Naive thymus-derived CD8-positive, alpha-beta T cell (primary cell): ENCODE measurements around the gene CCDC89. TPM values are rescaled to one million over a fixed set of nuclear protein-coding genes. Genes with fewer than 3 reads are reported as not detected.

Experiments
- ATAC-seq, 2 donors: fragments of 150-1000 bp; cut with Tn5 transposase in 1 of 2; sonication (Bioruptor Pico), chemical (Tn5 transposase) in 1 of 2; 1 replicate in 1 of 2; 2 replicates in 1 of 2; pipeline ENCODE4 v1.10.0; 2021; ENCODE audit warnings: mild to moderate bottlenecking in 2 of 2, moderate library complexity in 2 of 2
- POLR2A ChIA-PET: fragments of 350-600 bp; sonication (Branson Sonifier 250); formaldehyde crosslinking; loops from one replicate; lab custom pipeline; 2021; ENCODE audit warnings: antibody characterized with exemption; lab: Charles Lee
- DNase-seq, 10 donors: peaks; one replicate each; pipeline versions ENCODE4 v3.0.0 to v3.0.0-alpha.2; 2020 to 2022
- H3K27ac Mint-ChIP-seq, 10 donors: one replicate each; pipeline ENCODE4 v1.8.0; 2020 to 2022; ENCODE audit warnings: mild to moderate bottlenecking in 10 of 10, mixed read lengths in 10 of 10, moderate library complexity in 4 of 10, inconsistent platforms in 1 of 10
- H3K27me3 Mint-ChIP-seq, 5 donors: one replicate each; pipeline ENCODE4 v1.8.0; 2021 to 2022; ENCODE audit warnings: mixed read lengths in 5 of 5
- H3K36me3 Mint-ChIP-seq, 3 donors: one replicate each; pipeline ENCODE4 v1.8.0; 2020 to 2022; ENCODE audit warnings: mixed read lengths in 3 of 3, mild to moderate bottlenecking in 2 of 3, inconsistent platforms in 1 of 3
- H3K4me1 Mint-ChIP-seq, 4 donors: one replicate each; pipeline ENCODE4 v1.8.0; 2021 to 2022; ENCODE audit warnings: mixed read lengths in 4 of 4
- H3K4me3 Mint-ChIP-seq, 10 donors: one replicate each; pipeline ENCODE4 v1.8.0; 2020 to 2022; ENCODE audit warnings: mild to moderate bottlenecking in 10 of 10, mixed read lengths in 10 of 10, moderate library complexity in 6 of 10, inconsistent platforms in 1 of 10
- H3K9me3 Mint-ChIP-seq, 9 donors: one replicate each; pipeline ENCODE4 v1.8.0; 2020 to 2022; ENCODE audit warnings: mixed read lengths in 9 of 9, mild to moderate bottlenecking in 3 of 9, inconsistent platforms in 1 of 9, moderate library complexity in 1 of 9
- polyA plus RNA-seq, 3 donors: library from polyadenylated mRNA; unstranded; fragments of 300-500 nt; fragmentation: Illumina TruSeq; gene quantifications; one replicate each; pipeline ENCODE4 v1.2.3, GENCODE V29; 2021
- total RNA-seq, 8 experiments: library from RNA in 2 of 8; stranded (reverse) in 2 of 8; gene quantifications; one replicate each; pipeline ENCODE4 v1.2.3 and lab custom pipeline; 2021 to 2026

The CCDC89 gene
- total and polyA plus RNA-seq, 5 experiments from 2014 or later = 0.60 to 0.91 TPM; not detected in 3

DNA sequence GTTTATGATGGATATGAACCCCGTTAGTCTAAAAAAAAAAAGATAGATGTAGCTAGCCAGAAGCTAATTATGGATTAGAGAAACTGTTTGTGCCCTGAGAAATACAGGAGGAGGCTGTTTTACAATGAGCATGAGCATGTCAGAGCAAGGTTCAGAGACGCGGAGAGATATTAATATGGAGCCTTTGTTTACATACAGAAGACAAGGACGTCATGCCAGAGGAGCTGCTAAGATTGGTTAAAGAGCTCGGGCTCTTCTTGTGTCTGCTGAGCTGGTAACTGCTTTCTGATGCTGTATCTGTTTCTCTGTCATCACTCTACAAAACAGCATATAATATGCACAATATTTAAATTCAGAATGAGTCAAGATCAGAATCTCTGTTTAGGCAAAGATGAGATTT lies 24.9 kb upstream of the CCDC89 start:
- no peaks in the 10 kb centered on the region for H3K9me3 Mint-ChIP-seq

DNA sequence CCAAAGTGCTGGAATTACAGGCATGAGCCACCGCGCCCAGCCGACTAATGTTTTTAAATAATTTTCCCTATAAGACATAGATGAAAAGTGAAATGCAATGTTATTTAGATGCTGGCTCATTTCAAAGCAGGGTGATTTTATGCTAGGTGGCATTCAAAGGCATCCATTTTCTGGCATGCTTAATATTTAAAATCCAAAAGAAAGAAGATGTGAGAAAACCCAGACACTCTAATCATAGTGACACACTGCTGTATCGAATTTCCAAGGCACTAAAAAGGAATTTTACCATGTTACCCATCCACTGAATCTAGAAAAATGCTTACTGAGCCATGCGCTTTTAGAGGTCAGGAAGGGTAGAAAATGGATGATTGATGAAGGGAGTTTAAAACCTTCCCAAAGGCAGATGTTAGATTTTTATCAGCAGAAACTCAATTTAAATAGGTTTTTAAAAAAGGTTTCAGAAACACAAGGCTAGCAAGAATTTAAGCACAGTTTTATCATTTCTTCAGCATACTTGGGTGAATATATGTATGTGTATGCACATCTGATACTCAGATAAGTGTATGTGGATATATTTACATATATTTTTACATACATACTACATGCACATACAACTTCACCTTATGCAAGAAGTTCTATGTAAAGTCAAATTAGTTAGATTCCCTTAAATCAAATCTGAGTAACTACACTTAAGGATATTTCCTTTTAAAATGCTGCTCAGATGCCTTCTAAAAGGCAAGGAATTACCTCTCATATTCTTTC lies 24.1 kb upstream of the CCDC89 start:
- Mint-ChIP-seq H3K4me1 (peaks cover 0 to 5% (median 0%) of the 10 kb centered on the region in 4 donors), H3K4me3 (no peak overlapping the region), H3K36me3 (peaks cover 4 to 26% (median 15%) of the 10 kb centered on the region in 3 donors), H3K27ac (no peak overlapping the region), H3K9me3 (no peaks in the 10 kb centered on the region), H3K27me3 (no peaks in the 10 kb centered on the region)
- POLR2A ChIA-PET = no interaction called here
- ATAC-seq (no peak), DNase-seq (no peak)

More for the DNA sequence above, 24.9 kb upstream of the CCDC89 start:
- Mint-ChIP-seq H3K27me3 (no peaks in the 10 kb centered on the region), H3K36me3 (peaks cover 4 to 26% (median 15%) of the 10 kb centered on the region in 3 donors), H3K27ac (peak overlapping the region in 2 of 10 donors; percentile 0 to 57), H3K4me1 (peaks cover 0 to 5% (median 0%) of the 10 kb centered on the region in 4 donors), H3K4me3 (no peak overlapping the region)
- ATAC-seq = no peak
- POLR2A ChIA-PET = no interaction called here
- no peak for DNase-seq

DNA sequence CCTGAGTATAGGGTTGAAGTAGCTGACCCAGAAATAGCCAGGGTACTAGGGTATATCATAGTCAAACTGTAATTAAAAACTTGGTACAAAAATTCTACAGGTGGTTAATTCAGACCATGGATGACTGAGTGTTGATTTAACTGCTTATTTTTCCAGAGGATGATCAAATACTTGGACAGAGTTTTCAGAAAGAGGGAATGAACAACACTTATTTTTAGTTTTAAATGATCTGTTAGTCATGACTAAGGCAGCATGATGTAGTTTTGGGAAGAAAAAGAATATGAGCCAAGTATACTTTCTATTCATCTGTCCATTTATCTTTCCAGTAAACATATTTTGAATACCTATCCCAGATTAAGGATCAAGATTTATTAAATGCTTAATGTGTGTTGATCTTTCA lies 19.8 kb upstream of the CCDC89 start:
- Mint-ChIP-seq H3K9me3 (no peaks in the 10 kb centered on the region), H3K4me1 (peaks cover 0 to 2% (median under 1%) of the 10 kb centered on the region in 4 donors), H3K27ac (peak overlapping the region in 1 of 10 donors; percentile 17), H3K36me3 (peaks cover 4 to 19% (median 16%) of the 10 kb centered on the region in 3 donors), H3K27me3 (no peaks in the 10 kb centered on the region), H3K4me3 (no peak overlapping the region)
- ATAC-seq = no peak
- POLR2A ChIA-PET = no interaction called here
- no peak for DNase-seq

DNA sequence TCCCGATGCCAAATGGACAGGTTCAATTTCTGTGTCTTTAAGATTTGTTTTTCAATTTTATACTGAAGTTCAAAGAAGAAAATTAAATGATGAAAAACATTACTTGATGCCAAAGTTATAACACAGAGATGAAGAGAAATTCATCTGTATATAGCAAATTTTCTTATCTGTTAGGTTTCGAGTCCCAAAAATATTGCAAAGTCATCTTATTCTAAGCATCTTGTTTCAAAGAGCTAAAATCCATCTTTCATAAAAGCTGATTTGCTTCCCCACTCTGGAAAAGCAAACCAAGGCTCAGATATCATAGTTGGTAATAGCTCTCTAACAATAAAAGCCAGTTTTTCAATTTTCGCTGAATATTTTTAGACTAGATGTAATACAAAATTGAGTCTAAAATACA lies 19.0 kb upstream of the CCDC89 start:
- Mint-ChIP-seq H3K4me1 (peaks cover 4 to 9% (median 8%) of the 10 kb centered on the region in 4 donors), H3K4me3 (no peak overlapping the region), H3K27me3 (no peaks in the 10 kb centered on the region), H3K27ac (no peak overlapping the region), H3K36me3 (peaks cover 4 to 18% (median 16%) of the 10 kb centered on the region in 3 donors), H3K9me3 (no peaks in the 10 kb centered on the region)
- POLR2A ChIA-PET = no interaction called here
- DNase-seq (no peak), ATAC-seq (no peak)

DNA sequence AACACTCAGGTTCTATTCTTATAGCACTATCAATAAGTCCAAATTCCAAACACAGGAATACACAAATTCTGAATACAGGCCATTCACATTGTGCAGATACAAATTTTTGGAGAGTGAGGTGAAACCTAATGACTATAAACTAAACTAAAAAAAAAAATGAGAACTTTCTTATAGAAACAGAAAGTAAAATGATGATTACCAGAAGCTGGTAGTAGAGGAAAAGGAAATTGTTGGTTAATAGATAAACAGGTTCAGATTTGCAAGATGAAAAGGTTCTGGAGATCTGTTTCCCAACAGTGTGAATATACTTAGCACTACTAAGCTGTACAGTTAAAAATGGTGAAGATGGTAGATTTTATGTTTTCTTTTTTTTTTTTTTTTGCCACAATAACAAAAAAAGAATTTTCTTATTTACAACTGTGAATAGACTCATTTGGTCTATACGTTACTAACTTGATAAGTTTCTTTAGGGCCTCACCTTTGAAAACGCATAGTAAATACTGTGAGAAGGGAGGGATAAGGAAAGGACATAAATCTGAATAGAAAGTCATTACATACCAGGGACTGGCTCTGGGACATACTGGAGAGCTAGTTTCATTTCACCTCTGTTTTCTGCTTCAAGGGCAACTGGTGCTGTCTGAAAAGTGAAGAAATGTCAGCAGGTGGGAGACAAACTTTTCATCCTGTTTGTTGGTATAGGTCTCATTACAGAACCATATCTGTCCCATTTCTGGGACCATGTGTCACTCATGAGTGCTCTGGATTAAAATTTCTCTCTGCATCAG lies 14.2 kb upstream of the CCDC89 start:
- ATAC-seq (peak; percentile 30 to 46), DNase-seq (peak in 3 of 10 donors; percentile 5 to 16 (median 10))
- peak overlapping the region in 9 of 10 donors; percentile 11 to 74 (median 58) for H3K27ac Mint-ChIP-seq
- peaks cover 0 to 17% (median 9%) of the 10 kb centered on the region in 3 donors for H3K36me3 Mint-ChIP-seq
- peak overlapping the region in 8 of 10 donors; percentile 3 to 63 (median 46) for H3K4me3 Mint-ChIP-seq
- no peaks in the 10 kb centered on the region for H3K27me3 Mint-ChIP-seq
- POLR2A ChIA-PET = interaction anchor here (0.6 to 0.7 kb wide), 5 partner anchors 14 to 128 kb away, joined by 3 to 6 read pairs (median 4); no protein-coding TSS in a partner anchor
- peaks cover 9 to 23% (median 18%) of the 10 kb centered on the region in 4 donors for H3K4me1 Mint-ChIP-seq
- no peaks in the 10 kb centered on the region for H3K9me3 Mint-ChIP-seq

DNA sequence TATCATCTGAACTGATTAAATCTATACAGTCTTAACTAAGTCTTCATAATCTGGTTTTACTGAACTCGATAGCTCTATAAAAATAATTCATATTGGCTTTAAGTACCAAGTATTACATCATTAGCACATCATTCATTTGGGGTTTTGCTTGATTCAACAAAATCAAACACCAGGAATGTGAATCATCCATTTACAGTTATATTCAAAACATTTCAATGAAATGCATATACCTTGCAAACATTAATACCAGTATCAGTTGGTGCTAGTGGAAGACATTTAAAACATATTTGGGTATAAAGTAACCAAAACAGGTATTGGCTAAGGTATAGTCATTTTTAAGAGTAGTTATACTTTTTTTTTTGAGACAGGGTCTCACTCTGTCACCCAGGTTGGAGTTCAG lies 12.2 kb upstream of the CCDC89 start:
- DNase-seq (no peak), ATAC-seq (no peak)
- H3K27ac Mint-ChIP-seq = peak overlapping the region in 3 of 10 donors; percentile 10 to 64 (median 29)
- H3K9me3 Mint-ChIP-seq = no peaks in the 10 kb centered on the region
- H3K27me3 Mint-ChIP-seq = no peaks in the 10 kb centered on the region
- peaks cover 0 to 15% (median 9%) of the 10 kb centered on the region in 3 donors for H3K36me3 Mint-ChIP-seq
- no peak overlapping the region for H3K4me3 Mint-ChIP-seq
- peaks cover 9 to 26% (median 20%) of the 10 kb centered on the region in 4 donors for H3K4me1 Mint-ChIP-seq
- POLR2A ChIA-PET = interaction anchor here (2.1 kb wide), 1 partner anchor 111 kb away, joined by 6 read pairs; no protein-coding TSS in a partner anchor

DNA sequence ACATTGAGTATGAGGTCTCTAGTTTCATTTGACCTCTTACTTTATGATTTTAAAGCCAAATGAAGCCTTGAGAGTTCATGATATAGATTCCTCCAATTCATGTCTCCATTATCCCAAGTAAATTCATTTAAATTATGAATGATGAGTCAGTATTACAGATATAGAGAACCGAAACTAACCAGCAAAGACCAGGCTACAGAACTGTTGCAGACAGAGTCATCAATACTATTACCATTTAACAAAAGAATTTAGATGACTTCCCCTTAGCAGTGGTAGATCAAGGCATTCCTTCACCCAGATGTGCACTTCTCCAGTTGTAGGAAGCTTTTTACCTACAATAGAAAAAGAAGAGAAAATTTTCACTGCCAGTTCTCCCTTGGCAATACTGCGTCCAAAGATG lies 11.8 kb upstream of the CCDC89 start:
- ATAC-seq (no peak), DNase-seq (no peak)
- peaks cover 9 to 26% (median 20%) of the 10 kb centered on the region in 4 donors for H3K4me1 Mint-ChIP-seq
- peaks cover 0 to 15% (median 7%) of the 10 kb centered on the region in 3 donors for H3K36me3 Mint-ChIP-seq
- no peaks in the 10 kb centered on the region for H3K9me3 Mint-ChIP-seq
- H3K27ac Mint-ChIP-seq = peak overlapping the region in 1 of 10 donors; percentile 7
- POLR2A ChIA-PET = interaction anchor here (2.1 kb wide), 1 partner anchor 112 kb away, joined by 6 read pairs; no protein-coding TSS in a partner anchor
- no peak overlapping the region for H3K4me3 Mint-ChIP-seq
- no peaks in the 10 kb centered on the region for H3K27me3 Mint-ChIP-seq

DNA sequence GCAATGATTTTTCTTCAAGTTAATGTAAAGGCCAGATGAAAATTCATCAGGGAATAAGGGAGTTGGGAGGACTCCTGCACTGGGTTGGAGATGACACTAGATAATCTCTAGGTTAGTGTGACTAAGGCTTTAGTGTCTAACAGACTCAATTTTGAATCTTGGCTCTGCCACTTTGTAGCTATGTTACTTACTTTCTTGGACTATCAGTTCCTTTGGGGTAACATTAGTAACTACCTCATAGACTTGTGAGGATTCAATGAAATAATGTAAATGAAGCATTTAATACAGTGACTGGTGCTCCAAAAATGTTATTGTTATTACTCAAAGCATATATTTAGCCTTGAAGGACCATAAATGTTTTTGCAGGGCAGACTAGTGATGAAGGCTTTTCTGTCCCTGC lies 9.6 kb upstream of the CCDC89 start:
- Mint-ChIP-seq H3K4me1 (peaks cover 9 to 22% (median 17%) of the 10 kb centered on the region in 4 donors), H3K36me3 (peaks cover 0 to 23% (median 4%) of the 10 kb centered on the region in 3 donors), H3K9me3 (no peaks in the 10 kb centered on the region), H3K27me3 (no peaks in the 10 kb centered on the region), H3K4me3 (no peak overlapping the region), H3K27ac (peak overlapping the region in 1 of 10 donors; percentile 9)
- ATAC-seq (no peak), DNase-seq (no peak)
- POLR2A ChIA-PET = interaction anchor here (1.3 kb wide), 1 partner anchor 32 kb away, joined by 3 read pairs; no protein-coding TSS in a partner anchor

DNA sequence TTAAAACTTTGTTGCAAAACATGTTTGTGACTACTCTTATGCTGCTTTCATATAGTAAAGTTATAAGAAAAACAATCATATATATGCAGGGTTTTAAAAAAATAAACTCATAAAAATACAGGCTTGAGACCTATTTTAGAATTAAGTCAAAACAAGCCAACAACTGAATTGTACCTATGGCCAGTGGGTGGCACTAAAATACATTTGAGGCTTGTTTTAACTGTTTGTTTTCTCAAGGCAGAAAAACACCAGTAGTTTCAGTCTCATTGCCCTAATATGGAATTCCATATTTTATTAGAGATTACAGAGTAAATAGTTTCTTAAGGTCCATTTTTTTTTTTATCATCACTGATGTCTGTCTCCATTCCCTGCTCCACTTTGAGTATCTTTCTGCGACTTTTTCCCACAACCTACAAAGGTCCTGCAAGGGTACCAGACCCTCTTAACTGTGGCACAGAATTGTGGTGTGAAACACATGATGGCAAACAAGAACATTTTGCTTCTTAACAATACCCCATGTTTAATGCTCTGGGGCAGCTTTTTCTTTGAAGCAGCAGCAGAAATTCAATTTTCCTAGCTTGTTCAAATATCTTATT lies 8.5 kb upstream of the CCDC89 start:
- Mint-ChIP-seq H3K4me1 (peaks cover 3 to 12% (median 7%) of the 10 kb centered on the region in 4 donors), H3K9me3 (no peaks in the 10 kb centered on the region), H3K27me3 (peaks cover 0 to 2% (median 0%) of the 10 kb centered on the region in 5 donors), H3K27ac (peak overlapping the region in 2 of 10 donors; percentile 24 to 39), H3K4me3 (no peak overlapping the region), H3K36me3 (peaks cover 0 to 24% (median 4%) of the 10 kb centered on the region in 3 donors)
- DNase-seq = peak in 5 of 10 donors; percentile 12 to 61 (median 47)
- POLR2A ChIA-PET = no interaction called here
- ATAC-seq = peak; percentile 56 to 68

DNA sequence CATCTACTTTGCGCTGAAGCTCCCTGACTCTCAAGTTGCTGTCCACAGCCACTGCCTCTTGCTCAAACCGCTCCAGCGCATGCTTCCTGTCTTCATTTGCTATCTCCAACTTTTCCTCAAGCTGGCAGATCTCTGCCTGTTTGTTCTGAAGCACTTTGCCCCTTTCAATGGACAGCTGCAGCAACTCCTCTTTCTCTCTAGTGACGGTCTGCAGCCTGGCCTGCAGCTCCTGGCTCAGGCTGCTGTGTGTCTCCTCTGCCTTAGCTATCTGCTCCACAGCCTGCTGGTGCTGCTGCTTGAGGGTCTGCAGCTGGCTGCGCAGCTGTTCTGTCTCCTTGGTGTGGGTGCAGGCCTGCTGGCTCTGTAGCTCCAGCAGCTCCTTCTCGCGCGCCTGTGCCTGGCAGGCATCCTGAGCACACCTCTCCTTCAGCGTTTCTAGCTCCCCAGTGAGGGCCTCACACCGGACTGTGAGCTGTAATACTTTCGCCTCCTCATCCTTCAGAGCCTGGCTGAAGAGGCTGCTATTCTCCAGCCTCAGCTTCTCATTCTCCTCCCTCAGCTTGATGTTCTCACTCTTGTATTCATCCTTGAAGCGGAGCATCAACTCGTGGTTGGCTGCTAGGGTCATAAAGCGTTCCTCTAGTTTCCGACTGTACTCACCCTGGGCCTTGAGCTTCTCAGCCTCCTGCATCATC lies 723 bp downstream of the CCDC89 start:
- Mint-ChIP-seq H3K27me3 (peaks cover 0 to 3% (median 2%) of the 10 kb centered on the region in 5 donors), H3K9me3 (no peaks in the 10 kb centered on the region), H3K27ac (peak overlapping the region in 4 of 10 donors; percentile 6 to 83 (median 48)), H3K4me1 (peaks cover 8 to 22% (median 14%) of the 10 kb centered on the region in 4 donors), H3K4me3 (peak overlapping the region in 3 of 10 donors; percentile 5 to 24 (median 12)), H3K36me3 (peaks cover 0 to 2% (median 0%) of the 10 kb centered on the region in 3 donors)
- POLR2A ChIA-PET = interaction anchor here (0.6 kb wide), 2 partner anchors 74 to 335 kb away, joined by 4 to 5 read pairs; no protein-coding TSS in a partner anchor
- DNase-seq (no peak), ATAC-seq (no peak)
